CD4-positive, alpha-beta T cell (primary cell): ENCODE results near the gene GPATCH2L. TPM values are rescaled to one million over a fixed set of nuclear protein-coding genes. Genes with fewer than 3 reads are reported as not detected.

Experiments used
- ATAC-seq: fragments of 200-7000 bp; cut with Tn5 transposase; one replicate; pipeline ENCODE4 v1.10.0; 2022; ENCODE audit warnings: mild to moderate bottlenecking; ENCODE audit not compliant: poor library complexity
- CTCF ChIA-PET: fragments of 350-600 bp; sonication (Branson Sonifier 250); formaldehyde crosslinking; loops from one replicate; lab custom pipeline; 2021; ENCODE audit warnings: antibody characterized with exemption, inconsistent platforms; lab: Charles Lee
- POLR2A ChIA-PET: fragments of 350-600 bp; sonication (Branson Sonifier 250); formaldehyde crosslinking; loops from one replicate; lab custom pipeline; 2021; ENCODE audit warnings: antibody characterized with exemption, inconsistent platforms; lab: Charles Lee
- DNase-seq, 14 experiments: peaks; one replicate each; pipeline ENCODE4 v3.0.0-alpha.2; 2013 to 2020; ENCODE audit warnings: mixed read lengths in 2 of 14
- H3K27ac ChIP-seq, 2 donors: one replicate each; pipeline versions ENCODE4 v1.5.1 to v1.7.0; 2013; ENCODE audit warnings: low read length in 2 of 2, low read depth in 1 of 2, mild to moderate bottlenecking in 1 of 2
- H3K27me3 ChIP-seq, 2 experiments: 1 replicate in 1 of 2; 2 replicates in 1 of 2; pipeline versions ENCODE4 v1.6.1 to v1.7.0; 2013; ENCODE audit warnings: low read length in 2 of 2, control low read depth in 1 of 2, mild to moderate bottlenecking in 1 of 2, moderate library complexity in 1 of 2; ENCODE audit not compliant: insufficient read depth in 2 of 2, control insufficient read depth in 1 of 2
- H3K36me3 ChIP-seq: one replicate; pipeline ENCODE4 v1.6.1; 2013; ENCODE audit warnings: low read length, control low read depth; ENCODE audit not compliant: insufficient read depth
- H3K4me1 ChIP-seq: one replicate; pipeline ENCODE4 v1.6.1; 2013; ENCODE audit warnings: low read length, control low read depth; ENCODE audit not compliant: insufficient read depth
- H3K4me3 ChIP-seq: one replicate; pipeline ENCODE4 v1.5.1; 2013; ENCODE audit warnings: mild to moderate bottlenecking, low read length, moderate library complexity
- H3K9me3 ChIP-seq, 2 experiments: 1 replicate in 1 of 2; 2 replicates in 1 of 2; pipeline versions ENCODE4 v1.6.1 to v1.7.0; 2013; ENCODE audit warnings: low read length in 2 of 2, mild to moderate bottlenecking in 2 of 2, control low read depth in 1 of 2, moderate library complexity in 1 of 2; ENCODE audit not compliant: control insufficient read depth in 1 of 2, insufficient read depth in 1 of 2
- H3K27ac Mint-ChIP-seq: one replicate; pipeline ENCODE4 v1.8.0; 2020; ENCODE audit warnings: mixed read lengths
- H3K27me3 Mint-ChIP-seq: one replicate; pipeline ENCODE4 v1.8.0; 2021; ENCODE audit warnings: mixed read lengths
- H3K36me3 Mint-ChIP-seq: one replicate; pipeline ENCODE4 v1.8.0; 2021; ENCODE audit warnings: low read depth, mixed read lengths
- H3K4me1 Mint-ChIP-seq: one replicate; pipeline ENCODE4 v1.8.0; 2021; ENCODE audit warnings: low read depth, mixed read lengths
- H3K4me3 Mint-ChIP-seq: one replicate; pipeline ENCODE4 v1.8.0; 2020; ENCODE audit warnings: mild to moderate bottlenecking, mixed read lengths
- H3K9me3 Mint-ChIP-seq: one replicate; pipeline ENCODE4 v1.8.0; 2020; ENCODE audit warnings: mixed read lengths
- intact Hi-C, 2 experiments: fragments of 100-400 bp; cut with DNase I in 1 of 2; cut with micrococcal nuclease in 1 of 2; formaldehyde crosslinking; loops; one replicate each; pipeline versions ENCODE4 v1.15.1 to v1.9.0; 2023 to 2025; cut with DNase I, micrococcal nuclease
- total RNA-seq, 174 experiments: library from RNA in 2 of 174; stranded (reverse) in 2 of 174; gene quantifications; one replicate each; pipeline ENCODE4 v1.2.3 and lab custom pipeline; 2021 to 2026
- TF ChIP-seq, protein P1 (sequence below): fragments of 200-600 bp; IDR thresholded peaks from one replicate; pipeline ENCODE4 v1.8.0; 2022; ENCODE audit warnings: antibody characterized with exemption, mild to moderate bottlenecking

Gene GPATCH2L
- total RNA-seq, 2 experiments from 2014 or later = 56.0 to 61.5 TPM

DNA sequence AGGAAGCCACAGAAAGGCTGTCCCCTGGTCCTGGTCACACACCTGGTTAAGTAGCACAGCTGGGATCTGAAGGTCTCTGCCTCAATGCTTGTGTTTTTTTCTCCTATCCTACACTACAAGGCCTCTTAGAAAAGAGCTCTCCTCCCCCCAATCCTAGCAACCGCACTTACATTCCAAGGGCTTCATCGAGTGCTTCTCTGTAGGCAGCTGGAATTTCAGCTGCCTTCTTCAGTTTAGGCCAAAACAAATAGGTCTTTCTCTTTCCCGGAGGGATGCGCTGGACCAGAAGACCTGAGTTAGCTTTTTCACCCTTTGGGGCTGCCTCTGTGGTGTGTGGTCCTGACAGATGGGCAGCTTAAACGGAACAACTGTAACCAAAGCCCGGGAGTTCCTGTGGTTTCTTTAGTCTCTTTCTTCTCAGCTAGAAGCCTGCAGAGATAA, 109.7 kb downstream of the GPATCH2L start:
- Mint-ChIP-seq H3K36me3 (no peaks in the 10 kb centered on the region), H3K27ac (no peak overlapping the region), H3K27me3 (peaks cover 24% of the 10 kb centered on the region), H3K9me3 (no peaks in the 10 kb centered on the region), H3K4me1 (no peaks in the 10 kb centered on the region), H3K4me3 (no peak overlapping the region)
- TF ChIP-seq, protein P1, sequence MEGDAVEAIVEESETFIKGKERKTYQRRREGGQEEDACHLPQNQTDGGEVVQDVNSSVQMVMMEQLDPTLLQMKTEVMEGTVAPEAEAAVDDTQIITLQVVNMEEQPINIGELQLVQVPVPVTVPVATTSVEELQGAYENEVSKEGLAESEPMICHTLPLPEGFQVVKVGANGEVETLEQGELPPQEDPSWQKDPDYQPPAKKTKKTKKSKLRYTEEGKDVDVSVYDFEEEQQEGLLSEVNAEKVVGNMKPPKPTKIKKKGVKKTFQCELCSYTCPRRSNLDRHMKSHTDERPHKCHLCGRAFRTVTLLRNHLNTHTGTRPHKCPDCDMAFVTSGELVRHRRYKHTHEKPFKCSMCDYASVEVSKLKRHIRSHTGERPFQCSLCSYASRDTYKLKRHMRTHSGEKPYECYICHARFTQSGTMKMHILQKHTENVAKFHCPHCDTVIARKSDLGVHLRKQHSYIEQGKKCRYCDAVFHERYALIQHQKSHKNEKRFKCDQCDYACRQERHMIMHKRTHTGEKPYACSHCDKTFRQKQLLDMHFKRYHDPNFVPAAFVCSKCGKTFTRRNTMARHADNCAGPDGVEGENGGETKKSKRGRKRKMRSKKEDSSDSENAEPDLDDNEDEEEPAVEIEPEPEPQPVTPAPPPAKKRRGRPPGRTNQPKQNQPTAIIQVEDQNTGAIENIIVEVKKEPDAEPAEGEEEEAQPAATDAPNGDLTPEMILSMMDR = no peak
- intact Hi-C loops = no loop called here
- no peak for DNase-seq
- peaks cover 0 to 6% of the 10 kb centered on the region in 2 experiments for H3K27me3 ChIP-seq
- no peak overlapping the region for H3K4me3 ChIP-seq
- ChIA-PET POLR2A (no interaction called here), CTCF (no interaction called here)
- peaks cover 0 to 3% of the 10 kb centered on the region in 2 experiments for H3K9me3 ChIP-seq
- H3K36me3 ChIP-seq = no peaks in the 10 kb centered on the region
- no peak for ATAC-seq
- no peak overlapping the region for H3K27ac ChIP-seq
- no peaks in the 10 kb centered on the region for H3K4me1 ChIP-seq

DNA sequence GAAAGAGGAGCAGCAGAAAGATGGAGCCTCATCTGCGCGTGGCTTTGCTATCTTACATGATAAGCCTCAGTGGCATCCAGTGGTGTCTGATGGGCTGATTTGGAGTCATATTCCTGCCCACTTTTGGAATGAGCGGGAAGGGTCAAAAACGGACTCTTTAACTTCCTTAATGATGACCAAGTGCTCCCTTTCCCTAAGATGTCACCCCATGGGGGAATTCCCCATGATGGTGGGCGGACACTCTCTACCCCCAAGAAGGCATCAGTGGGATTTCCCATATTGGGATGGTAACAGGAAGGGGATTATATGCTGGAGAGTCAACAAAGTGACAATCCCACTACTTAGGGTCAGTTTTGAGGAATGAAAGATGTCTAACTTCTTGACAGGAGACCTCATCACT, 110.9 kb downstream of the GPATCH2L start:
- Mint-ChIP-seq H3K27ac (no peak overlapping the region), H3K27me3 (peaks cover 25% of the 10 kb centered on the region), H3K9me3 (no peaks in the 10 kb centered on the region), H3K4me3 (no peak overlapping the region), H3K36me3 (no peaks in the 10 kb centered on the region), H3K4me1 (no peaks in the 10 kb centered on the region)
- no peak for ATAC-seq
- Histone ChIP-seq H3K27ac (no peak overlapping the region), H3K27me3 (peaks cover 0 to 12% of the 10 kb centered on the region in 2 experiments), H3K36me3 (no peaks in the 10 kb centered on the region), H3K4me3 (no peak overlapping the region), H3K4me1 (peaks cover 8% of the 10 kb centered on the region), H3K9me3 (peaks cover 0 to 3% of the 10 kb centered on the region in 2 experiments)
- intact Hi-C loops = no loop called here
- TF ChIP-seq, protein P1 = no peak
- ChIA-PET CTCF (no interaction called here), POLR2A (no interaction called here)
- no peak for DNase-seq

Other genes with a start within 250 kb of the GPATCH2L start
- 10 to 100 TPM in 1 of 2 experiments, 1 to 10 TPM in 1; 8.4 to 11.8 TPM for gene TGFB3, start 169.9 kb upstream of the GPATCH2L start, total RNA-seq
- gene IFT43, start 166.2 kb upstream of the GPATCH2L start, total RNA-seq = 10 to 100 TPM in 1 of 2 experiments, 1 to 10 TPM in 1; 10.0 to 11.1 TPM
- under 1 TPM; 0.17 to 0.27 TPM for gene ESRRB, start 224.2 kb downstream of the GPATCH2L start, total RNA-seq